Small intestine (tissue), 7 donors: ENCODE results near the gene HPN. TPM values are rescaled to one million over a fixed set of nuclear protein-coding genes. Genes with fewer than 3 reads are reported as not detected.
A peak's percentile ranks its signal among the peaks of the same experiment; 100 is the strongest.
"Not testable (repeated sequence)": the region's sequence is repeated elsewhere in the genome, so short reads cannot be mapped to it uniquely, and the experiment has no call there.

Source experiments
- DNase-seq, 2 donors: peaks; one replicate each; pipeline versions ENCODE4 v3.0.0 to v3.0.0-alpha.2; 2013
- FAIRE-seq: peaks from 2 replicates; lab custom pipeline; 2012; peaks lifted over from hg19 to GRCh38; lab: Jason Lieb, UNC
- H3K27ac ChIP-seq, 3 donors: one replicate each; pipeline ENCODE4 v1.5.1; 2013; ENCODE audit warnings: low read length in 2 of 3, mild to moderate bottlenecking in 2 of 3, control low read depth in 1 of 3, inconsistent platforms in 1 of 3, low read depth in 1 of 3, moderate library complexity in 1 of 3
- H3K27me3 ChIP-seq, 3 donors: one replicate each; pipeline ENCODE4 v1.6.1; 2013; ENCODE audit warnings: low read length in 3 of 3, inconsistent platforms in 1 of 3; ENCODE audit not compliant: control insufficient read depth in 3 of 3, insufficient read depth in 3 of 3
- H3K36me3 ChIP-seq, 3 donors: one replicate each; pipeline ENCODE4 v1.6.1; 2013; ENCODE audit warnings: low read length in 3 of 3, inconsistent platforms in 1 of 3, low read depth in 1 of 3, mild to moderate bottlenecking in 1 of 3, moderate library complexity in 1 of 3; ENCODE audit not compliant: control insufficient read depth in 3 of 3, insufficient read depth in 2 of 3
- H3K4me1 ChIP-seq, 3 donors: one replicate each; pipeline ENCODE4 v1.6.1; 2013; ENCODE audit warnings: low read length in 2 of 3, inconsistent platforms in 1 of 3, low read depth in 1 of 3, mild to moderate bottlenecking in 1 of 3, moderate library complexity in 1 of 3; ENCODE audit not compliant: control insufficient read depth in 3 of 3, insufficient read depth in 2 of 3
- H3K4me3 ChIP-seq, 3 donors: one replicate each; pipeline ENCODE4 v1.5.1; 2013; ENCODE audit warnings: low read length in 3 of 3, control low read depth in 1 of 3, inconsistent platforms in 1 of 3, low read depth in 1 of 3, mild to moderate bottlenecking in 1 of 3, moderate library complexity in 1 of 3
- H3K9me3 ChIP-seq, 2 donors: one replicate each; pipeline ENCODE4 v1.6.1; 2013; ENCODE audit warnings: low read depth in 1 of 2, low read length in 1 of 2; ENCODE audit not compliant: control insufficient read depth in 2 of 2, insufficient read depth in 1 of 2
- WGBS, 3 donors: extraction: QIAGEN DNeasy Blood & Tissue Kit; methylation state at CpG; one replicate each; pipeline ENCODE4 v1.1.7; 2013; 5-methylcytosine and 5-hydroxymethylcytosine counted together
- polyA plus RNA-seq, 4 donors: library from polyadenylated mRNA; stranded (reverse) in 3 of 4; unstranded in 1 of 4; fragments of 200-250 nt in 3 of 4; fragments of 120-200 nt in 1 of 4; gene quantifications; one replicate each; pipeline versions ENCODE4 v1.2.1 to v1.2.3, GENCODE V29; 2013
- donor health status: healthy with polysubstance abuse.
- donor health status: control.
- donor health status: control.
- donor health status: Bipolar disorder and iron deficiency.
- donor health status: healthy.

Gene HPN
- polyA plus RNA-seq, 4 donors, result 1.8 to 481 TPM; not detected in 2

DNA sequence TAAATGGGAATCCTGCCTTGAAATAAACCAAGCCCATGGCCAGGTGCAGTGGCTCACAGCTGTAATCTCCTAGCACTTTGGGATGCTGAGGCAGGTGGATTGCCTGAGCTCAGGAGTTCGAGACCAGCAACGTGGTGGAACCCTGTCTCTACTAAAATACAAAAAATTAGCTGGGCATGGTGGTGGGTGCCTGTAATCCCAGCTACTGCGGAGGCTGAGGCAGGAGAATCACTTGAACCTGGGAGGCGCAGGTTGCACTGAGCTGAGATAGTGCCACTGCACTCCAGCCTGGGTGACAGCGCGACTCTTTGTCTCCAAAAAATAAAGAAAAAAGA lies 35.5 kb upstream of the HPN start:
- Histone ChIP-seq H3K36me3 (peaks cover 0 to 69% (median 0%) of the 10 kb centered on the region in 3 donors), H3K4me1 (peaks cover 0 to 45% (median 9%) of the 10 kb centered on the region in 3 donors), H3K27ac (peak overlapping the region in 2 of 3 donors; percentile 13 to 75)
- 9 to 69% (median 40%) methylated on average over 6 of the region's 6 CpGs for WGBS, 3 donors
- H3K4me3 ChIP-seq, H3K27me3 ChIP-seq, FAIRE-seq, H3K9me3 ChIP-seq, DNase-seq: not testable (repeated sequence)

DNA sequence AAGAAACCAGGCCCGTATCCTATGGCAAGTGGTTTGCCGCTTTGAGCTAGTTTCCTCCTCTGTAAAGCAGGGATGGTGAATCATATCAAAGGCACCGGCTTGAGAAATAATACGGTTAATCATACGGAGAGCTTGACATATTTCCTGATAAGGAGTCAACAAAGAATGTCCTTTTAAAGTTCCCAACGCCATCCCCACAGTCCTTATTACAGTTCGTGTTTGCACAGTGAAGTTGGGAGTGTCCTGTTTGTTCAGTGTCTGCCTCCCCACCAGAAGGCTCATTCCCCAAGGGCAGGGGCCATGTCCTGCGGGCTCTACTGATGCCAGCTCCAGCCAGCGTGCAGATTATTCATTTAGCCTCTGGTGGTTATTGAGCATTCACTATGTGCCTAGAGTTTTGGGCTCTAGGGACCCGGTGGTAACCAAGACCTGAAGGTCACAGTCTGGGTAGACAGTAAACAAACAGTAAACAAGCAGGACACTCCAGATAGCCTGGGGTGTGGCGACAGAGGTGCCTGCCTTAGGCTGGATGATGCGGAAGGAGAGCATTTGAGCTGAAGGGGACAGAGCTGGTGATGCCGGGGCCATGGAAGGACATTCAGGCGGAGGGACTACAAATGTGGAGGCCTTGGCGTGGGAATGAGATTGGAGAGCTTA lies 35.1 kb upstream of the HPN start:
- peaks cover 0 to 45% (median 9%) of the 10 kb centered on the region in 3 donors for H3K4me1 ChIP-seq
- DNase-seq, result peak; percentile 90 to 93
- H3K4me3 ChIP-seq, result no peak overlapping the region
- no peak for FAIRE-seq
- peaks cover 0 to 74% (median 0%) of the 10 kb centered on the region in 3 donors for H3K36me3 ChIP-seq
- peak overlapping the region in 2 of 3 donors; percentile 75 to 87 for H3K27ac ChIP-seq
- no peaks in the 10 kb centered on the region for H3K9me3 ChIP-seq
- WGBS, 3 donors, result 14 to 62% (median 36%) methylated on average over 15 of the region's 15 CpGs
- no peaks in the 10 kb centered on the region for H3K27me3 ChIP-seq

DNA sequence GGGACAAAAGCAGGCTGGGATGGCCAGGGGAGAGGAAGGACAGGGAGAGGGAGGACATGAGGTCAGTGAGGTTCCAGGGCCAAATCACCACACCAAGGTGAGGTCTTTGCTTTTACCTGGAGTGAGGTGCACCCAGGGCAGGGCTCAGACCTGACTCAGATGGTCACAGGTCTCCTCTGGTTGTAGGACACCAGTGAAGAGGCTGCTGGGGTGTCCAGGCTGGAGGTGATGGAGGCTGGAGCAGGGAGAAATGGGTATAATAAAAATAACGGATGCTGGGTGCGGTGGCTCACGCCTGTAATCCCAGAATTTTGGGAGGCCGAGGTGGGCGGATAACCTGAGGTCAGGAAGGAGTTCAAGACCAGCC lies 34.5 kb upstream of the HPN start:
- no peak overlapping the region for H3K4me3 ChIP-seq
- WGBS, 3 donors, result 59 to 80% (median 80%) methylated on average over 5 of the region's 5 CpGs
- peak overlapping the region in 2 of 3 donors; percentile 54 to 87 for H3K27ac ChIP-seq
- no peaks in the 10 kb centered on the region for H3K9me3 ChIP-seq
- peaks cover 0 to 77% (median 2%) of the 10 kb centered on the region in 3 donors for H3K36me3 ChIP-seq
- peaks cover 0 to 45% (median 9%) of the 10 kb centered on the region in 3 donors for H3K4me1 ChIP-seq
- FAIRE-seq (no peak), DNase-seq (no peak)
- no peaks in the 10 kb centered on the region for H3K27me3 ChIP-seq

DNA sequence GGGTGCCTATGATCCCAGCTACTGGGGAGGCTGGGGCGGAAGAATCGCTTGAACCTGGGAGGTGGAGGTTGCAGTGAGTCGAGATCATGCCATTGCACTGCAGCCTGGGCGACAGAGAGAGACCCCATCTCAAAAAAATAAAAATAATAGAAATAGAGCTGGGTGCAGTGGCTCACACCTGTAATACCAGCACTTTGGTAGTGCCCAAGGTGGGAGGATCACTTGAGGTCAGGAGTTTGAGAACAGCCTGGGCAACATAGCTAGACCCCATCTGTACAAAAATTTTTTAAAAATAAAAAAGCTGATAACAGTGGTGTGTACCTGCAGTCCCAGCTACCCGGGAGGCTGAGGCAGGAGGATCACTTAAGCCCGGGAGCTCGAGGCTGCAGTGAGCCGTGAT lies 34.1 kb upstream of the HPN start:
- H3K4me3 ChIP-seq, DNase-seq, FAIRE-seq, H3K27me3 ChIP-seq, H3K9me3 ChIP-seq: not testable (repeated sequence)
- WGBS, 3 donors, result 96 to 99% (median 98%) methylated on average over 8 of the region's 8 CpGs
- Histone ChIP-seq H3K27ac (peak overlapping the region in 1 of 3 donors; percentile 87), H3K4me1 (peaks cover 0 to 45% (median 9%) of the 10 kb centered on the region in 3 donors), H3K36me3 (peaks cover 0 to 78% (median 3%) of the 10 kb centered on the region in 3 donors)

DNA sequence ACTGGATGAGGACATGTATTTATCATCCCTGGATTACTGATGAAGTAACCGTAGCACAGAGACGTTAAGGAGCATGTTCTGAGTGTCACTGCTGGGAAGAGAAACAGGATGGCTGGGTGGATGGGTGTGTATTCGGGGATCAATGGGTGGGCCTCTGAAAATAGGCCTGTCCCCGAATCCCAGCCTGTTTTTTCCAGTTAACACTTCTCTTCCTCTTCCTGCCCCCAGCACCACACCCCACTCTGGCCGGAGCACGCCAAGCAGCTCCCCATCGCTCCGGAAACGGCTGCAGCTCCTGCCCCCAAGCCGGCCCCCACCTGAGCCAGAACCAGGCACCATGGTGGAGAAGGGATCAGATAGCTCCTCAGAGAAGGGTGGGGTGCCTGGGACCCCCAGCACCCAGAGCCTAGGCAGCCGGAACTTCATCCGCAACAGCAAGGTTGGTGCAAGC lies 32.6 kb upstream of the HPN start:
- DNase-seq, result no peak
- Histone ChIP-seq H3K4me1 (peaks cover 5 to 31% (median 9%) of the 10 kb centered on the region in 3 donors), H3K4me3 (no peak overlapping the region), H3K9me3 (no peaks in the 10 kb centered on the region), H3K36me3 (peaks cover 0 to 81% (median 3%) of the 10 kb centered on the region in 3 donors), H3K27ac (no peak overlapping the region), H3K27me3 (no peaks in the 10 kb centered on the region)
- WGBS, 3 donors, result 80 to 95% (median 91%) methylated on average over 12 of the region's 12 CpGs
- FAIRE-seq, result no peak

DNA sequence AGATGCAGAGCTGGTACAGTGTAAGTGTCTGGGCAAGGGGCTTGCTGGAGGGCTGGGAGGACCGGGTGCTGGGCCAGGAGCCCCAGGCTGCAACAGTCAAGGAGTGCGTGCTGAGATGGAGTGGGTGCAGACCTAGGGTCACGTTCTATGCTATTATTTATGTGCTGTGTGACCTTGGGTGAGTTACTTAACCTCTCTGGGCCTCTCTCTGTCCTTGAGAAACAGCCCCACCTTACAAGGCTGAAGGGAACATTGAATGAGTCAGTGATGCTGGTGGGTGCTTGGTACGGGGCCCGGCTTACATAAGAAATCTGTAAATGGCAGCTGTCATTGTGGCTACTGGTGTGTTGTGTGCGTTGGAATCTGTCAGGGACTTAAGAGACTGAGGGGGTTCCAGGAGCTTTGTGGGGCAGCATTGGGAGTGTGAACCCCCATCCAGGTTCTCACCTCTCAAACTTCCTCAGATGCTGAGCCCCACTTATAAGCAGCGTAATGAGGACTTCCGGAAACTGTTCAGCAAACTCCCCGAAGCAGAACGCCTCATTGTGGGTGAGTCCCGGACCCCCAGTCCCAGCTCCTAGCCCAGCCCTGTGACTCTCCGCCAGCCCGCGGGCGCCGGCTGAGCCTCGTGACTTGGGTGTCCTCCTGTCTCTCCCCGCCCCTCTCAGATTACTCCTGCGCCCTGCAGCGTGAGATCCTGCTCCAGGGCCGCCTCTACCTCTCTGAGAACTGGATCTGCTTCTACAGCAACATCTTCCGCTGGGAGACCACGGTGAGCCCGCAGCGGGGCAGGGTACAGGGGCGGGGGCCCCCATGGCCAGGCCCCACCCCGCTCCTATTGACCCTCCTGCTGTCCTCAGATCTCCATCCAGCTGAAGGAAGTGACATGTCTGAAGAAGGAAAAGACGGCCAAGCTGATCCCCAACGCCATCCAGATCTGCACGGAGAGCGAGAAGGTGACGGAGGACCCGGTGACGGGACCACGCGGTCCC lies 31.8 kb upstream of the HPN start:
- WGBS, 3 donors, result 88 to 91% (median 88%) methylated on average over 36 of the region's 36 CpGs
- H3K27ac ChIP-seq, result peak overlapping the region in 1 of 3 donors; percentile 42
- no peak for FAIRE-seq
- peaks cover 0 to 81% (median 3%) of the 10 kb centered on the region in 3 donors for H3K36me3 ChIP-seq
- H3K4me1 ChIP-seq, result peaks cover 2 to 23% (median 5%) of the 10 kb centered on the region in 3 donors
- no peak for DNase-seq
- H3K27me3 ChIP-seq, result no peaks in the 10 kb centered on the region
- H3K9me3 ChIP-seq, result no peaks in the 10 kb centered on the region
- no peak overlapping the region for H3K4me3 ChIP-seq

DNA sequence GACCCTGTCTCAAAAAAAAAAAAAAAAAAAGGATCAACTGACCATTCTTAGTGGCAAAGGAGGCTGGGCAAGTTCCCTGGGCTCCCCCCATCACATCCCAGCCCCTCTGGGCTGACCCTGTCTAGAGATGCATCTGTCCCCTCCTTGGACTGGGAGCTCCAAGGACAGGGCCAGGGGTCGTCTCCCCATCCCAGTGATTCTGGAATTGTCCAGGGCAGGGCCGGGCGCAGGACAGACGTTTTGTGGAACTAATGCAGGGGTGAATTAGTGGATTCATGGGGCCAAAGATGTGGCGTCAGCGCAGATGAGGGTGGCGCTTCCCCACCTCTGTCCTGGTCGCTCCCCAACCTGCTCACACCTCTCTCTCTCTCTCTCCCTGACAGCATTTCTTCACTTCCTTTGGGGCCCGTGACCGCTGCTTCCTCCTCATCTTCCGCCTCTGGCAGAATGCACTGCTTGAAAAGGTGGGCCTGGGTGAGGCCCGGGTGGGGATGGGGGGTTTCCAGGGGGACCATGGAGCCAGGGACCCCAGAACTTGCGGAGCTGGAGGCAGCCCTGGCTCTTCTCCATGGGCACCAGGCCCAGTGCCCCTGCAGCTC lies 30.3 kb upstream of the HPN start:
- peaks cover 0 to 83% (median 3%) of the 10 kb centered on the region in 3 donors for H3K36me3 ChIP-seq
- peaks cover 0 to 9% (median 5%) of the 10 kb centered on the region in 3 donors for H3K4me1 ChIP-seq
- DNase-seq, result no peak
- H3K27ac ChIP-seq, result peak overlapping the region in 1 of 3 donors; percentile 12
- WGBS, 3 donors, result 74 to 83% (median 76%) methylated on average over 13 of the region's 13 CpGs
- no peak for FAIRE-seq
- H3K27me3 ChIP-seq, result no peaks in the 10 kb centered on the region
- no peaks in the 10 kb centered on the region for H3K9me3 ChIP-seq
- no peak overlapping the region for H3K4me3 ChIP-seq
